Measurements from ENCODE around the gene GRWD1.

GRWD1 gene

DNA sequence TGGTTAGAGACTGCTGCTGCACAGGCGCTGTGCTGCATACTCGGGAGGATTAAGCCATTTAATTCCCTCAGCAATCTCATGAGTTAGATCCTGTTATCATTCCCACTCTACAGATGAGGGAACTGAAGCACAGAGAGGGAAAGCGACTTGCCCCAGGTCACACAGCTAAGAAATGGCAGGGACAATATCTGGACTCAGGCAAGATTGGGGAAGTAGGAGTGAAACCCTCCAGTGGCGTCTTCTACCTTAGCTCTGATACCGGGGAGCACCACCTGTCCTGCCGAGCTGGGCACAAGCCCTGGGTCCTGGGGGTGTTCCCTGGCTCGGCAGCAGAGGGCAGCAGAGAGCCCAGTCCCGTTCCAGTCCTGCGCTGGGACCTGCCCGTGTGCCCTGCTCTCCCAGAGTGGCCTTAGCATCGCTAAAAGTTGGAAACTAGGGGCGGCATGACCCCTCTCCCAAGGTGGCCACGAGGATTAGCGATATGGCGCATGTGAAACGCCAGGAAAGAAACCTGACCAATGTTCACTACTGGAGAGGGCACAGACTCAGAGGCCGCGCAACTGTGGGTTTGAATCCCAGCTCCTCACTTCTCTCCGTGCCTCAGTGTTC, 43.9 kb downstream of the GRWD1 start:
- DNase-seq (ENCODE audit: low read depth, low spot score) = no peak
- no peak overlapping the region for H3K4me3 ChIP-seq (ENCODE audit: low read length)
- peaks cover 3% of the 10 kb centered on the region; the same call in 1 of the 2 replicates for H3K4me1 ChIP-seq (ENCODE audit: control insufficient read depth, insufficient read depth, low read length)
- H3K27me3 ChIP-seq (ENCODE audit: control insufficient read depth, insufficient read depth, low read length) = no peaks in the 10 kb centered on the region
- H3K36me3 ChIP-seq (ENCODE audit: control insufficient read depth, insufficient read depth, low read length) = no peaks in the 10 kb centered on the region
- no peak overlapping the region for H3K27ac ChIP-seq (ENCODE audit: low read length)
- H3K9me3 ChIP-seq (ENCODE audit: control insufficient read depth, insufficient read depth, low read length) = no peaks in the 10 kb centered on the region
- WGBS (ENCODE audit: insufficient coverage, insufficient read length) = no CpG with 5 or more reads among the region's 19 CpGs

DNA sequence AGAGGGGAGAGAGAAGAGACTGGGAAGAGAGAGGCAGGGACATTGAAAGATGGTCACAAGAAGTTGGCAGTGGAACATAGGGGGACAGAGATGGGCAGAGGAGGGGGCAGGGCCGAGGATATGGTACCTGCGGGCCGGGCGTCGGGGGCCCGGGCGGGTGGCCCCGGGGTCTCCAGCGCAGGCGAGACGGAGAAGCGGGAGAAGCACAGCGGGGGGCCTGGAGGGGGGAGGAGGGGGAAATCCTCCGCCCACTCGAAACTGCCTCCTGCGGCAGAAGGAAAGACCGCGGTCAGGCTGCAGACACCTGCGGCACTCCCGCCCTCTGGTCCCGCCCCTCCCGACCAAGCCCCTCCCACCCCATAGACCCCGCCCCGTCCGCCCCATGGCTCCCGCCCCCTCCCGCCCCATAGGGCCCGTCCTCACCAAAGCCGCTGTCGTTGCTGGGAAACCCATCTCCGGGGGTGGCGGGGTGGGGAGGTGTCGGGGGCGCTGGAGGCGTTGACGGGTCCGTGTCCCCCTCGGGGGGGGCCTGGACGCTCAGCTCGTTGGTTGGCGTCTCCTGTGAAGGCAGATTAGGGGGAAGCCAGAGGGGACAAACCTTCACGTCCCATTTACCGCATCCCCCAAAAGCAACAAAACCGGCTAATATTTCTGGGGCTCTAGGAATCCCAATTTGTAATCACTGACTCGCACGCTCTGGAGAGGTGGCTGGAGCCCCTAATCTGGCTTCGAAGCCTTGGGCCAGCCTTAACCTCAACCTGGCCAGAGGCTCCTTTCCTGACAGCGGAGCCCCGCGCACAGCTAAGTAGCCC, 45.4 kb downstream of the GRWD1 start:
- Histone ChIP-seq H3K27ac (ENCODE audit: low read length) (no peak overlapping the region), H3K36me3 (ENCODE audit: control insufficient read depth, insufficient read depth, low read length) (no peaks in the 10 kb centered on the region)

DNA sequence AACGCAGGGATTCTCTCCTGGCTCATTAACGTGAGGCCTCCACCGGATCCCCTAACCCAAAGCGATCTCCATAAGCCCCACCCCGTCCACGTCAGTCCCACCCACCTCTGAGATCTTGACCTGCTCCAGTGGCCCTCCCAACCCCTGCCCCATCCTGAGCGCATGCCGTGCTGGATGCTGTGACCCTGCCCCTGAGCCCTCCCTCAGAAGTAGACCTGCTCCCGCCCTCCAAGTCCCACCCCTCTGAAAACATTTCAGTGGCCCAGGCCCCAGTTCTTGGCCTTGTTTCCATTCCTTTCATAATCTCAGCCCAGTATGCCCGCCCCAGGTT, 46.0 kb downstream of the GRWD1 start:
- Histone ChIP-seq H3K27ac (ENCODE audit: low read length) (no peak overlapping the region), H3K4me1 (ENCODE audit: control insufficient read depth, insufficient read depth, low read length) (peaks cover 3% of the 10 kb centered on the region; the same call in 1 of the 2 replicates), H3K27me3 (ENCODE audit: control insufficient read depth, insufficient read depth, low read length) (no peaks in the 10 kb centered on the region), H3K36me3 (ENCODE audit: control insufficient read depth, insufficient read depth, low read length) (no peaks in the 10 kb centered on the region), H3K9me3 (ENCODE audit: control insufficient read depth, insufficient read depth, low read length) (no peaks in the 10 kb centered on the region), H3K4me3 (ENCODE audit: low read length) (peak overlapping the region; percentile 22; the same call in 1 of the 2 replicates)
- WGBS (ENCODE audit: insufficient coverage, insufficient read length) = no CpG with 5 or more reads among the region's 10 CpGs
- DNase-seq (ENCODE audit: low read depth, low spot score) = peak; percentile 88

More for the DNA sequence above, 45.4 kb downstream of the GRWD1 start:
- Histone ChIP-seq H3K4me1 (ENCODE audit: control insufficient read depth, insufficient read depth, low read length) (peaks cover 3% of the 10 kb centered on the region; the same call in 1 of the 2 replicates), H3K4me3 (ENCODE audit: low read length) (peak overlapping the region; percentile 22; the same call in 1 of the 2 replicates), H3K9me3 (ENCODE audit: control insufficient read depth, insufficient read depth, low read length) (no peaks in the 10 kb centered on the region), H3K27me3 (ENCODE audit: control insufficient read depth, insufficient read depth, low read length) (no peaks in the 10 kb centered on the region)
- no CpG with 5 or more reads among the region's 50 CpGs for WGBS (ENCODE audit: insufficient coverage, insufficient read length)
- no peak for DNase-seq (ENCODE audit: low read depth, low spot score)

DNA sequence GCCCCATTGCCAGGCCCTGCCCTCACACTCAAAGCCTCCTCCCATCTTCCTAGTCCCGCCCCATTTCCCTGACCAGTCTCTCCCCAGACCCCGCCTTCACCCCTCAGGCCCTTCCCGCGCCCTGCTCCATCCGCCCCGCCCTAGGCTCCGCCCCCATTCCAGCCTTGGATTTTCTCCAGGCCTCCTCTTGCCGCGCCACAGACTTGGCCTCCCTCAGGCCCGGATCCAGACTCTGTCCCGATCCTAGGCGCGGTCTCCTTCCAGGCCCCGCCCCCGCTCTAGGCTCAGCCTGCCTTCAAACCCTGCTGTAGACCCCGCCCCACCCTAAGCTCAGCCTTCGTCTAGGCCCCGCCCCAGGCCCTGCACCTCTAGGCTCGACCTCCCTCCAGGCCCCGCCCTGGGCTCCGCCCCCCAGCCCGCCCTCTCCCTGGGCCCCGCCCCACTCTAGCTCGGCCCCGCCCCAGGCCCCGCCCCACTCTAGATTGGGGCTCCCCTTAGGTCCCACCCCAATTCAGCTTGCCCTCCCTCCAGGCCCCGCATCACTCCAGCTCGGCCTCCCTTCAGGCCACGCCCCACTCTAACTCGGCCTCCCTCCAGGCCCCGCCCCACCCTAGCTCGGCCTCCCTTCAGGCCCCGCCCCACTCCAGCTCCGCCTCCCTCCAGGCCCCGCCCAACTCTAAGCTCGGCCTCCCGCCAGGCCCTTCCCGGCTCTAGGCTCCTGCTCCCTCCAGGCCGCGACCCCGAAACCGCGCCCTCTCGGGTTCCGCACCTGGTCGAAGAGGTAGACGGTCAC, 47.3 kb downstream of the GRWD1 start:
- peak overlapping the region; percentile 86 for H3K4me3 ChIP-seq (ENCODE audit: low read length)
- no CpG with 5 or more reads among the region's 47 CpGs for WGBS (ENCODE audit: insufficient coverage, insufficient read length)

DNA sequence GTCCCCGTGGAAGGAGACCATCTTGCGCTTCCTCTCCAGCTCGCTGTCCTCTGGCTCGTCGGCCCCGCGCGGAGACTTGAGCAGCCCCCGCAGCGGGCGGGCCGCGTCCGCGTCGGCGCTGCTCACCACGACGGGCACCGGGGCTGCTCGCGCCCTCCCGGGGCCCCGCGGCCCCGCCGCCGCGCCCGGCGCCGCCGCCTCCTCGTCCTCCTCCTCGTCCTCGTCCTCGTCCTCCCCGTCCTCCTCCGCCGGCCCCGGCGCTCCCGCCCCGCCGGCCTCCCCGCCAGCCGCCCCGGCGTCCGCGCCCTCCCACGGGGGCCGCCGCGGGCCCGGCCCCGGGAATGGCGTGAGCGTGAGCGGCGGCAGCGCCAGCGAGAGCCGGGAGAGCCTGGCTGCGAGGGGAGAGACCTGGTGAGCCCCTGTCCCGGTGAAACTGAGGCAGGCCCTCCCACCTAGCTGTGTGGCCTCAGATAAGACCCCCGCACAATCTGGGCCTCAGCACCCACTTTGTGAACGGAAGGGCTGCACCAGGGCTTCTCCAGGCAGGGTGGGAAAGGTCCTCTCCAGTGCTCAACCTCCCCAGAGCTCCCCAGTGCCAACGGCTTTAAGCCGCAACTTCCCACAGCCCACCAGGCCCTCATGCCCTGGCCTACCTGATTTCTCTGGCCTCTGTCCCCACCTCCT, 48.1 kb downstream of the GRWD1 start:
- Histone ChIP-seq H3K27me3 (ENCODE audit: control insufficient read depth, insufficient read depth, low read length) (no peaks in the 10 kb centered on the region), H3K4me3 (ENCODE audit: low read length) (peak overlapping the region; percentile 86), H3K27ac (ENCODE audit: low read length) (no peak overlapping the region), H3K4me1 (ENCODE audit: control insufficient read depth, insufficient read depth, low read length) (peaks cover 3% of the 10 kb centered on the region; the same call in 1 of the 2 replicates), H3K36me3 (ENCODE audit: control insufficient read depth, insufficient read depth, low read length) (no peaks in the 10 kb centered on the region; the same call in 1 of the 2 replicates), H3K9me3 (ENCODE audit: control insufficient read depth, insufficient read depth, low read length) (no peaks in the 10 kb centered on the region)
- WGBS (ENCODE audit: insufficient coverage, insufficient read length) = no CpG with 5 or more reads among the region's 70 CpGs
- DNase-seq (ENCODE audit: low read depth, low spot score) = no peak

More for the DNA sequence above, 47.3 kb downstream of the GRWD1 start:
- Histone ChIP-seq H3K36me3 (ENCODE audit: control insufficient read depth, insufficient read depth, low read length) (no peaks in the 10 kb centered on the region; the same call in 1 of the 2 replicates), H3K27me3 (ENCODE audit: control insufficient read depth, insufficient read depth, low read length) (no peaks in the 10 kb centered on the region), H3K27ac (ENCODE audit: low read length) (no peak overlapping the region), H3K9me3 (ENCODE audit: control insufficient read depth, insufficient read depth, low read length) (no peaks in the 10 kb centered on the region), H3K4me1 (ENCODE audit: control insufficient read depth, insufficient read depth, low read length) (peaks cover 3% of the 10 kb centered on the region; the same call in 1 of the 2 replicates)
- DNase-seq (ENCODE audit: low read depth, low spot score) = peak; percentile 94

DNA sequence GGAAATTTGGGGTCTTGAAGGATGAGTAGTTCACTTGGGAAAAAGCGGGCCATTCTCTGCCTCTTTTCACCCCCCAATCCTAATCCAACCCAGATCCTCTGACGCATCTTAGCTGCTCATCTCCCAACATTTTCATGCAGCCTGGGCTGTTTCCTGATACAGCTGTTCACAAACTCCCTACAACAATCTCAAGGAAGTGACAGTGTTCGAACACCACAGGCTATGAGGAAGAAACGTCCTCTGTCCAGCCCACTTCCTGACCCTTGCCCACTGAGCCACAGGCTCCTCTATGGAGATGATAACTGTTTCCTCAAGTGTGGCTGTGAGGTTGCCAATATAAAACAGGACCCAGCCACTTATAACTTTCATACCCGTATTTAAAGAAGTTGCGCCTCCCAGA, 49.6 kb downstream of the GRWD1 start:
- Histone ChIP-seq H3K36me3 (ENCODE audit: control insufficient read depth, insufficient read depth, low read length) (no peaks in the 10 kb centered on the region; the same call in 1 of the 2 replicates), H3K4me1 (ENCODE audit: control insufficient read depth, insufficient read depth, low read length) (peaks cover 3% of the 10 kb centered on the region; the same call in 1 of the 2 replicates), H3K27ac (ENCODE audit: low read length) (no peak overlapping the region), H3K9me3 (ENCODE audit: control insufficient read depth, insufficient read depth, low read length) (no peaks in the 10 kb centered on the region), H3K27me3 (ENCODE audit: control insufficient read depth, insufficient read depth, low read length) (no peaks in the 10 kb centered on the region), H3K4me3 (ENCODE audit: low read length) (no peak overlapping the region)
- no peak for DNase-seq (ENCODE audit: low read depth, low spot score)
- WGBS (ENCODE audit: insufficient coverage, insufficient read length) = no CpG with 5 or more reads among the region's 6 CpGs

DNA sequence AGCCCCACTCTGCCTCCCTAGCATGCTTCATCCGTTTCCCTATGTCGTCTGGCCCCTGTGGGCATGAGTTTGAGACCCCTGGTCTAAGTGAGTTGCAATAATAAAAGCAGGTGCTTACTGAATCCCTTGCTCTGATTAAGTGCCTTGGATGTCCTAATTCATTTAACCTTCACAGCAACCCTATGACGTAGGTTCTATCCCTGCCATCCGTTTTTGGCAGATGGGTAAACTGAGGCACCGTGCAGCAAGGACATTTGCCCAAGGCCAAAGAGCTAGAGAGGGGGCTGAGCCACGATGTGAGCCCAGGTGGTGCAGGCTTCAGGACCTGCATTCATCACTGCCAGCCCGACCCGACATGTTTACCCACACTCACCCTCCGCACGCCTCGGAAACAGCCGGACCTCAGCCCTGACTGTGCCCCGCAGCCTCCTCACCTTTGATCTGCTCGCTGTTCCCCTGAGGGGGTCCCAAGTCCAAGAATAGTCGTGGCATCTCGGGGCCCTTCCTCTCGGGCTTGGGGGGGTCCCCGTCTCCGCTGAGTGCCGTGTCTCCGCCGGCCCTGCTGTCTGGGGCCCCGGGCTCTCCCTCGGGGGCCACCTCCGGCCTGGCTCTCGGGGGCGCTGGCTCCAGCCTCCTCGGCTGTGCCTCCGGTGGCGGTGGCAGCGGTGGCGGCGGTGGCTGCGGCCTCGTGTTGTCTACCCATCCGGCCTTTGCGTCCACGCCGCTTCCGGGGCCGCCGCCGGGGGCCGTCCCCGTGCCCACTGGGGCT, 51.4 kb downstream of the GRWD1 start:
- Histone ChIP-seq H3K36me3 (ENCODE audit: control insufficient read depth, insufficient read depth, low read length) (no peaks in the 10 kb centered on the region; the same call in 1 of the 2 replicates), H3K4me3 (ENCODE audit: low read length) (no peak overlapping the region), H3K9me3 (ENCODE audit: control insufficient read depth, insufficient read depth, low read length) (no peaks in the 10 kb centered on the region), H3K4me1 (ENCODE audit: control insufficient read depth, insufficient read depth, low read length) (peaks cover 5% of the 10 kb centered on the region), H3K27me3 (ENCODE audit: control insufficient read depth, insufficient read depth, low read length) (no peaks in the 10 kb centered on the region), H3K27ac (ENCODE audit: low read length) (no peak overlapping the region)
- WGBS (ENCODE audit: insufficient coverage, insufficient read length) = no CpG with 5 or more reads among the region's 45 CpGs
- DNase-seq (ENCODE audit: low read depth, low spot score) = no peak

DNA sequence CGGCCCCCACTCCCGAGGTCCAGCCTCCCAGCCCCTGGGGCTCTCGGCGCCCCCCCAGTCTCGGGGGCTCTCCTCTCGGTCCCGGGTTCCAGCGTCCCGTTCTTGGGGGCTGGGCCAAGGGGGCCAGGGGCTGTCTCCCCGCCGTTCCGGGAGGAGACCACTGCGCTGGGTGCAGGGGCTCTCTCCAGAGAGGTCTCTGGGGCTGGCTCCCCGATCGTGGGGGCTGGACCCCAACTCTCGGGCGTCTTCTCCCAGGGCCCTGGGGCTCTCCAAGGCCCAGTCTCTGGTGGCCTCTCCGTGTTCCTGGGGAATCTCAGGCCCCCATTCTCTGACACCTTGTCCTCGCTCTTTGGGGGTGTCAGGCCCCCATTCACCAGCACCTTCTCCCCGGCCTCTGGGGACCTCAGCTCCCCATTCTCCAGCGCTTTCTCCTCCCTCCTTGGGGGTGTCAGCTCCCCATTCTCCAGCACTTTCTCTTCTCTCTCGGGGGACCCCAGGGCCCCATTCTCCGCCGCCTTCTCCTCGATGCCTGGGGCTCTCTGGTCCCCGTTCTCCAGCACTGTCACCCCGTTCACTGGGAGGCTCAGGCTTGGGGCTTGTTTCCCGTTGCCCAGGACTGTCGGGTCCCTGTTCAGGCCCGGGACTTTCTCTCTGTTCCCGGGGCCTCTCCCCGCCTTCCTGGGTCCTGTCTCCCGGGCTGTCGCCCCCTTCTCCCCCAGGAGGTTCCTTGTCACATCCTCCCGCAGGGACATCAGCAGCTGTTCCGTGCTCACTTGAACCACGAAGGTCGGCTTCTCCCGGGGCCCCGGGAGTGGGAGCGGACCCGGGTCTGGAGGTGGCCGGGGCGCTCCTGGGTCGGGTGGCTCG, 52.2 kb downstream of the GRWD1 start:
- Histone ChIP-seq H3K4me3 (ENCODE audit: low read length) (no peak overlapping the region), H3K9me3 (ENCODE audit: control insufficient read depth, insufficient read depth, low read length) (no peaks in the 10 kb centered on the region), H3K27me3 (ENCODE audit: control insufficient read depth, insufficient read depth, low read length) (no peaks in the 10 kb centered on the region), H3K36me3 (ENCODE audit: control insufficient read depth, insufficient read depth, low read length) (no peaks in the 10 kb centered on the region; the same call in 1 of the 2 replicates), H3K27ac (ENCODE audit: low read length) (no peak overlapping the region), H3K4me1 (ENCODE audit: control insufficient read depth, insufficient read depth, low read length) (peaks cover 6% of the 10 kb centered on the region)
- DNase-seq (ENCODE audit: low read depth, low spot score) = no peak
- no CpG with 5 or more reads among the region's 46 CpGs for WGBS (ENCODE audit: insufficient coverage, insufficient read length)
